Ishikawa (cell line): Measurements from ENCODE around the gene ADO.

Source experiments
- CEBPB ChIP-seq: IDR thresholded peaks from 2 replicates; pipeline ENCODE4 v1.6.1; 2012
- CREB1 ChIP-seq: IDR thresholded peaks from 2 replicates; pipeline ENCODE4 v1.6.1; 2012; ENCODE audit warnings: low read depth
- EGR1 ChIP-seq: IDR thresholded peaks from 2 replicates; pipeline ENCODE4 v1.6.1; 2012
- EP300 ChIP-seq: IDR thresholded peaks from 2 replicates; pipeline ENCODE4 v1.6.1; 2012; ENCODE audit warnings: borderline replicate concordance
- FOXM1 ChIP-seq: IDR thresholded peaks from 2 replicates; pipeline ENCODE4 v1.6.1; 2012; ENCODE audit warnings: low read depth, borderline replicate concordance
- MAX ChIP-seq: IDR thresholded peaks from 2 replicates; pipeline ENCODE4 v1.6.1; 2012
- NFIC ChIP-seq: IDR thresholded peaks from 2 replicates; pipeline ENCODE4 v1.6.1; 2012
- RAD21 ChIP-seq: IDR thresholded peaks from 2 replicates; pipeline ENCODE4 v1.6.1; 2012; ENCODE audit warnings: low read depth
- REST ChIP-seq: IDR thresholded peaks from 2 replicates; pipeline ENCODE4 v1.6.1; 2012; ENCODE audit warnings: low read depth, mild to moderate bottlenecking
- TAF1 ChIP-seq: IDR thresholded peaks from 2 replicates; pipeline ENCODE4 v1.6.1; 2012; ENCODE audit warnings: low read depth, mild to moderate bottlenecking
- TCF12 ChIP-seq: IDR thresholded peaks from 2 replicates; pipeline ENCODE4 v1.6.1; 2012; ENCODE audit warnings: low read depth
- TEAD4 ChIP-seq: IDR thresholded peaks from 2 replicates; pipeline ENCODE4 v1.6.1; 2012
- USF1 ChIP-seq: IDR thresholded peaks from 2 replicates; pipeline ENCODE4 v1.6.1; 2012
- YY1 ChIP-seq: IDR thresholded peaks from 2 replicates; pipeline ENCODE4 v1.6.1; 2012; ENCODE audit warnings: low read depth
- ZBTB7A ChIP-seq: IDR thresholded peaks from 2 replicates; pipeline ENCODE4 v1.6.1; 2012; ENCODE audit warnings: low read depth

ADO gene

GRCh38 chr10:62760401-62760800 lies 44.1 kb upstream of the ADO start:
- TF ChIP-seq CEBPB (no peak), USF1 (no peak), REST (no peak), EP300 (no peak), NFIC (no peak), TEAD4 (no peak), TCF12 (no peak), YY1 (no peak), MAX (no peak), FOXM1 (no peak), TAF1 (no peak), CREB1 (no peak), EGR1 (no peak), ZBTB7A (no peak), RAD21 (no peak)

DNA sequence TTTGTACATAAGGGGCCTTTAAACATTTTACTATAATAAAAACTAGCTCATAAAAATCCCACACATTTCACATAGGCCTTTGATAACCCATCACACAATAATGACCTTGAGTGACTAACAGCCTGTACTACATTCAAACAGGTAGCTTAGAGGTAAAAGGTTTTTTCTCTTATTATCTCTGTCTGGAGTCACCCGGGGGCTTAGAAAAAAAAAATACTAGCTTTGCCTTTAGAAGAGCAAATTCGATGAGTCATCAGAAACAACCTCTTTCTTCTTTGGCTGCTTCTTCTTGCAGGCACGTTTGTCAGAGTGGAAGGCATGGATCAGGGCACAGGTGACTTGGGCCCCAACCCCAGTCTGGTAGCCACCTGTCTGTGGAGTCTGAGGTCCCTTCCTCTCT lies 43.4 kb upstream of the ADO start:
- no peak for TF ChIP-seq TEAD4
- no peak for TF ChIP-seq USF1
- no peak for TF ChIP-seq ZBTB7A
- TF ChIP-seq MAX: no peak
- TF ChIP-seq NFIC: no peak
- no peak for TF ChIP-seq EGR1
- no peak for TF ChIP-seq TAF1
- TF ChIP-seq YY1: no peak
- TF ChIP-seq CEBPB: no peak
- TF ChIP-seq TCF12: no peak
- no peak for TF ChIP-seq RAD21
- no peak for TF ChIP-seq EP300
- no peak for TF ChIP-seq FOXM1
- TF ChIP-seq REST: no peak
- no peak for TF ChIP-seq CREB1

- no peak for TF ChIP-seq ZBTB7A
- TF ChIP-seq CEBPB: no peak
- TF ChIP-seq RAD21: no peak
- no peak for TF ChIP-seq YY1
- no peak for TF ChIP-seq TAF1
- no peak for TF ChIP-seq CREB1
- no peak for TF ChIP-seq EGR1
- TF ChIP-seq NFIC: no peak
- TF ChIP-seq USF1: no peak
- TF ChIP-seq TCF12: no peak
These were observed 41.4 kb upstream of the ADO start for GRCh38 chr10:62763155-62763554.

- TF ChIP-seq CEBPB (no peak), EP300 (no peak), EGR1 (no peak), ZBTB7A (no peak), NFIC (no peak), USF1 (no peak), REST (no peak), CREB1 (no peak), TAF1 (no peak), FOXM1 (no peak), MAX (no peak)
These were observed 40.5 kb upstream of the ADO start for GRCh38 chr10:62764011-62764410.
